Stimulated activated naive CD4-positive, alpha-beta T cell (primary cell): ENCODE measurements around the gene MORN3.
A peak's percentile ranks its signal among the peaks of the same experiment; 100 is the strongest.
"Not testable (repeated sequence)": the region's sequence is repeated elsewhere in the genome, so short reads cannot be mapped to it uniquely, and the experiment has no call there.

Experiments used
- DNase-seq, 6 experiments: peaks; one replicate each; lab custom pipeline; 2025; lab: John Stamatoyannopoulos, UW

The MORN3 gene, protein sequence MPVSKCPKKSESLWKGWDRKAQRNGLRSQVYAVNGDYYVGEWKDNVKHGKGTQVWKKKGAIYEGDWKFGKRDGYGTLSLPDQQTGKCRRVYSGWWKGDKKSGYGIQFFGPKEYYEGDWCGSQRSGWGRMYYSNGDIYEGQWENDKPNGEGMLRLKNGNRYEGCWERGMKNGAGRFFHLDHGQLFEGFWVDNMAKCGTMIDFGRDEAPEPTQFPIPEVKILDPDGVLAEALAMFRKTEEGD

DNA sequence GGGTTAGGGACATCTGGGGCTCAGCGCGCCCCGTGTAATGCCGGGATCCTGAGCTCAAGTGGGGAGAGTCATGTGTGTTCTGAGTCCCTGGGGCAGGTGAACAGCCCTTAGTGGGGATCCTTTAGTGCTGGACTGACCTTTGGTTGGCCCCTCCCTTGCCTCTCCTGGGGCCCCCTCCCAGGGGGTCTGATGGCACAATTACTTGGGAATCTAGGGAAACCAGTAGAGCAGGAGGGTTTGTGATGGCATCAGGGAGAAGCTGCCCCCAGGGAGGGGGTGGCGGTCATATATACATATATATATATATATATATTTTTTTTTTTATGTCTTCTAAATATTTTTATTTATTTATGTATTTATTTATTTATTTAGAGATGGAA lies at the start of gene MORN3:
Gene MORN3 (minus strand): TSS at position 134 of the 380 bp plus-strand sequence. CDS start 171 bp downstream, outside the sequence.
- no peak for DNase-seq

DNA sequence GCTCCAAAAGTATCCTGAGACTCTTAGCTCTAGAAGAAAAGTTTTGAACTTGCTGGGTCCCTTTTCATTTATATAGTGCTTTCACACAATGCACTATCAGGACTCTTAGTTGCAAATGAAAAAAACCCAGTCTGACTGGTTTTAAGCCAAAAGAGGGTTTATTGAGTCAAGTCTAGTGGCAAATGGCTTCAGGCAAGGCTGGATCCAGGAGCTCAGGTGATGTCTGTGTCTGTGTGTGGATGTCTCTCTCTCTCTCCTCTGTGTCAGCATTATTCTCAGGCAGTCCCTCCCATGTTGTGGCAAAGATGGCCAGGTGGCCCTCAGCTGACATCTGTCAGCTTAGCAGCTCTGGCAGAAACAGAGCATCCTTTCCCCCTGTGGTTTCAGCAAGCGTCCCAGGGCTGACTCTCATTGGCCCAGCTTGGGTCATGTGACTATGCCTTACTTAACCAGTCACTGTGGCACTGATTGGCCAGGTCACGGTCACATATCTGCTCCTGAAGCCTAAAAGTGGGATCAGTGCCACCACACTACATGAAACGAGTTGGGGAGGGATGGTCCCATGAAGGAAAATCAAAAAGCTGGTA lies 49.3 kb upstream of the MORN3 start:
- DNase-seq, result no peak

DNA sequence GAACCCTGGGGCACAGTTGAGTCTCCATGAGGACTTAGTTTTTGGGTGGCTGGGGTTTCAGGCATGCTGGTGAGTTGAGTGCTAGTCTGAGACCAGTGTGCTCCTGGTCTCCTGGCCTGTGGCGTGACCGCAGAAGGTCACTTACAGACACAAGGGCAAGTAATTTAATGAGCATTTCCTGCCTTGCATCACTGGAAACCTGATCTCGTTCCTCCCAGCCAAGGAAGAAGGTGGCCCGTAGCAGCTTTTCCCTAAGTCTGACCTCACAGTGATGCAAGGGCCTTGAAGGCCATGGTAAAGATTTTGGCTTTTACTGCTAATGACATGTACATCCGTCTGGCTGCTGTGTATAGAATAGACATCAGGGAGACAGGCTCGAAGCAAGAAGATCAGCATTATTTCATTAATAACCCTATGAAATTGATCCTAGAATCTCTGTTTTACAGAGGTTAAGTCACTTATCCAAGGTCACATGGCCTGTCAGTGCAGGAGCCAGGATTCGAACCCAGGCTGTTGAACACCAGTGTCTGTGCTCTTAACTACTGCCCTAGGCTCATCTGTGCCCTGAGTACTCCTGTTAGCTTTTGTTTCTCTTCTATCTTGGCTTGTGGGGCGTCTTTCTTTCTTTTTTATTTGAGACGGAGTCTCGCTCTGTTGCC lies 47.7 kb upstream of the MORN3 start:
- no peak for DNase-seq

DNA sequence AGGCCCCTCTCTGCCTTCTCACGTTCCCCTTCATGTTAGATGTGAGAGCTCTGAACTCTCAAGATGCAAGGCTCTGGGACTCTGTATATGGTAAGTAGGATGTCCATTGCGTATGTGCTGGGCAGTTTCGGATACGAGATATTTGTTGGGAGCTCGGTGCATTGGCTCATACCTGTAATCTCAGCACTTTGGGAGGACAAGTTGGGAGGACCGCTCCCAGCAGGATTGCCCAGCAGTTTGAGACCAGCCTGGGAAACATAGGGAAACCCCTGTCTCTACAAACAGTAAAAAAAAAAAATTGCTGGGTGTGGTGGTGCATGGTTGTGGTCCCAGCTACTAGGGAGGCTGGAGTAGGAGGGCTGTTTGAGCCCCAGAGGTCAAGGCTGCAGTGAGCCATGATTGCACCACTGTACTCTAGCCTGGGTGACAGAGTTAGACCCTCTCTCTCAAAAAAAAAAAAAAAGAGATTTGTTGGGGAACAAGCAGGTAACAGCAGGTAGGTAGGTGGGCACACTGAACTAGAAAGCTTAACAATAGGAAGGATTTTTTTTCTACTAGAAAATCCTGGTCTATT lies 46.5 kb upstream of the MORN3 start:
- DNase-seq, result no peak

DNA sequence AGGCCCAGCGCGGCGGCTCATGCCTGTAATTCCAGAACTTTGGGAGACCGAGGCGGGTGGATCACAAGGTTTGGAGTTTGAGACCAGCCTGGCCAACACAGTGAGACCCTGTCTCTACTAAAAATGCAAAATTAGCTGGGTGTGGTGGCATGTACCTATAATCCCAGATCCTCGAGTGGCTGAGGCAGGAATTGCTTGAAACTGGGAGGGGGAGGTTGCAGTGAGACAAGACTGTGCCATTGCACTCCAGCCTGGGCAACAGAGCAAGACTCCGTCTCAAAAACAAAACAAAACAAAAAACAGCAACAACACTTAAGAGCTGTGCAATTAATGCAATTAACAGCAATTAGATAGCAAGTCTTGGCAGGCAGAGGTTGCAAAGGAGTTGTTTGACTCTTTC lies 45.6 kb upstream of the MORN3 start:
- DNase-seq, result not testable (repeated sequence)

DNA sequence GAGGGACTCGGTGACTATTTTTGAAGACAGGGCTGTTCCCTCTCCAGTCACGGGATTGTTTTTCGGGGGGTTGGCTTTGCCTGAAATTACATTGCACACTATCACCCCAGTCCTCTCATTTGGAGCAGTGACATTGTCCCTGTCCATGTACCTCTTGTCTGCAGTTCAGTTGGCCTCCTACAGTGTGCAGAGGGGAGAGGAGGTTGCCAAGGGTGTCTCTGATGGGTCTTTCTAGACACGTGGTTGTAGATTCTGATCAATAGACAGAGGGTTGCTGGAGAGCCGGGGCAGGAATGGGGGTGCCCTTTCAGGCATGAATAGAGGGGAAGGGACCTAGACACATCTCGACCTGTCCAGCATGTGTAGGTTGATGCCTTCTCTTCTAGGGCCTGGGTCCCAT lies 44.3 kb upstream of the MORN3 start:
- peak in 1 of 6 experiments; percentile 2 for DNase-seq

DNA sequence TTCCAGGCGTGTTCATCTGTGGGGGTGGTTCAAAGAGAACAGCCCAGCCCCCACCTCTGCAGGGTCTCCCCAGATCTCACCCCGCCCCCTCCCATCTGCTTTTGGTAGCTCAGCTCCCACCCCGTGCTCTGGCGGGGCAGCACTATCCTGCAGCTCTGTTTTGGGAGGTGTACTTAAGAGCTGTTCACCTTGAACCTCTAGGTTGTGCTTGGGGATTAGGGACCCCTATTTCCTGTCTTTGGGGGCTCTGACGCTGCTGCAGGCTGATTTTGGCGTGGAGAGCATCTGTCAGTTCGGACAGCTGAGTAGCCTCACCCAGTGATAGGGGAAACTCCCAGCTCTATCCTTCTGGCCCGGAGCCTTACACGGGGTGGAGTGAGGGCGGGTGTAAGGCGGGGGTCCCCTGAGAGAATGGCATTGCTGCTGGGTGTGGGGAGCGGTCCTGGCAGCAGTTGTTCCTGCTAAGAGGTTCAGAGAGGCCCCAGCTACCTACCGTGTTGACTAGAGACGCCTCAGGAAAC lies 43.9 kb upstream of the MORN3 start:
- DNase-seq, result no peak

DNA sequence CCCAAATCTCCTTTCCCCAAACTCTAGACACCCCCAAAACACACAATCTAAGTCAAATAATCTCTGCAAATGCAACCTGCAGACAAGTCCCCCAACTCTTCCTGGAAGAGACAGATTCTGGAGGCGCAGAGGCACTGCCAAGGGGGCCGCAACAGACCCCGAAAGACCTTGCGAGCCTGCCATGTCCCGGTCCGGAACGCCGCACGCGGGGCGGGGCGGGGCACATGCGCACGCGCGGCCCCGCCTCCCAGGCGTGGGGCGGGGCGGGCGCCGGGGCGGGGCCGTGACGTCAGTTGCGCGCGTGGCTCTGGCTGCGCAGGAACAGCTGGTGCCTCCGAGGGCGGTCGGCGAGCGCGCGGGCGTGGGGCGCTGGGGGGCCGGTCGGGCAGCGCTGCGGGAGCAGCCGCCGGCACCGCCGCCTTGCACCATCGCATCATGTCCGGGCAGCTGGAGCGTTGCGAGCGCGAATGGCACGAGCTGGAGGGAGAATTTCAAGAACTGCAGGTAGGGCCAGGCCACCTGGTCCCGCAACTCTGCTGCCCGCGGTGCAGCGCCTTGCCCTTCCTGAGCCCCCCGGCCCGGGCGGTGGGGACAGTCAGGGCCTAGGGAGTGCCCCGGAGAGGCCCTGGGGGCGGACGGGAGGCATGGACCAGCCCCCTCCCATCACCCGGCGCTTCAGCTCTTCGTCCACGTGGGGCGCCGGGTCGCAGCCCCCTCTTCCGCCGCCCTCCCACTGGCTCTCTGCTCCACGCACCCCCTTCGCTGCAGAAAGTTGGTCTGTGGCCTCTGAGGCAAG lies 43.2 kb upstream of the MORN3 start, which contains the start of gene TMEM120B:
Gene TMEM120B (plus strand): TSS at position 292 of the 796 bp plus-strand sequence. CDS start 144 bp downstream, at position 436.
- peak; percentile 75 to 91 (median 80) for DNase-seq

DNA sequence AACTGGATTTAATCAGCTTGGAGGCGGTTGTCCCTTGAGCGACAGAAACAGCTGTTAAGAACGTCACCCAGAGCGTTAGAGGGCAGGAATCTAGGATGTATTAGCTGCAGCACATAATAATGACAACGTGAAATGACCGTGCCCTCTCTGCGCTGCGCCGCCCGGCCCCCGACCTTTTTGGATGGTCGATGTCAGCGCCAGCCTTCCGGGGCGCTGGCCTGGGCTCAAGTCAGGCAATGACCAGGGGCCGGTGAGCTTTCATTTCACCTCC lies 42.7 kb upstream of the MORN3 start:
- DNase-seq, result peak in 3 of 6 experiments; percentile 34 to 57 (median 50)

DNA sequence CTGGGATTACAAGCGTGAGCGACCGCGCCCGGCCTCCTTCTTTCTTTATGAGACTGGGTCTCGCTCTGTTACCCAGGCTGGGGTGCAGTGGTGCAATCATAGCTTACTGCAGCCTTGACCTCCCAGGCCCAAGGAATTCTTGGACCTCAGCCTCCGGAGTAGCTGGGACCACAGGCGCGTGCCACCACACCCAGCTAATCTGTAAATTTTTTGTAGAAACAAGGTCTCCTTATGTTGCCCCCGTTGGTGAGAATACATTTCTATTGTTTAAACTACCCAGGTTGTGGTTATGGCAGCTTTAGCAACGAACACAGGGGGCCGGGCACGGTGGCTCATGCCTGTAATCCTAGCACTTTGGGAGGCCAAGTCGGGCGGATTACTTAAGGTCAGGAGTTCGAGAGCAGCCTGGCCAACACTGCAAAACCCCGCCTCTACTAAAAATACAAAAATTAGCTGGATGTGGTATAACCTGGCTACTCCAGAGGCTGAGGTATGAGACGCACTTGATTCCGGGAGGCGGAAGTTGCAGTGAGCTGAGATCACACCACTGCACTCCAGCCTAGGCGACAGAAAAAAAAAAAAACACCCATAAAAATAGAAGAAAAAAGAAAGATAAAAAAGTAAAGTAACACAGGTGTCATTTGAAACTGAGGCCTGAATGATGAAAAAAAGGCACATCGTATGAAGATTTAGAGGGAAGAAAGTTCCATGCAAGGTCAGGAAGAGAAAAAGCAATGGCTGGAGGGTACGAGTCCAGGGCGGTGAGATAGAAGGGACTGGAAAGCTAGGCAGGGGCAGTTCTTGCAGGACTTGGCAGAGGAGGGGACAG lies 42.1 kb upstream of the MORN3 start:
- peak in 5 of 6 experiments; percentile 4 to 60 (median 13) for DNase-seq

DNA sequence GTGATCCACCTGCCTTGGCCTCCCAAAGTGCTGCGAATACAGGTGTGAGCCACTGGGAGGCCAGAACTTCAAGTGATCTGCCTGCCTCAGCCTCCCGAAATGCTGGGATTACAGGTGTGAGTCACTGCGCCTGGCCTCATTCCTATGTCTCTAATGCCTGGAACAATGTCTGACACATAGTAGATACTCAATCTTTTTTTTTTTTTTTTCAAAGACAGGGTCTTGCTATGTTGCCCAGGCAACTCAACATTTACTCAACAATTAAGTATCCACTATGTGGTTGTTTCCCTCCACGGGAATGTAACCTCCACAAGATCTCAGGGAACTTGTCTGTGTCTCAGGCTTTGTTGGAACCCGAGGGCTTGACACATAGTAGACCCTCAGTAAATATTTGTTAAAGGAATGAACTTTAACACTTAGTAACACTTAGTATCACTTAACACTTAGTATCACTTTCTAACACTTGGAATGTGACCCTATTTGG lies 40.1 kb upstream of the MORN3 start:
- no peak for DNase-seq

DNA sequence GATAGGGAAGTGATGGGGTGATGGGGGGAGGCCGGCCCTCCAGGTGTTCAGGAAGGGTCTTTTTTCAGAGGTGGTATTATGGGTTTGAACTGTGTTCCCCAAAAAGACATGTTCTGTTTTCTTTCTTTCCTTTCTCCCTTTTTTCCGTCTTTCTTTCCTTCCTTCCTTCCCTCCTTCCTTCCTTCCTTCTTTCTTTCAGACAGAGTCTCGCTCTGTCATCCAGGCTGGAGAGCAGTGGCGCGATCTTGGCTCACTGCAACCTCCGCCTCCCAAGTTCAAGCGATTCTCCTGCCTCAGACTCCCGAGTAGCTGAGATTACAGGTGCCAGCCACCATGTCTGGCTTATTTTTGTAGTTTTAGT lies 39.6 kb upstream of the MORN3 start:
- DNase-seq, result not testable (repeated sequence)

DNA sequence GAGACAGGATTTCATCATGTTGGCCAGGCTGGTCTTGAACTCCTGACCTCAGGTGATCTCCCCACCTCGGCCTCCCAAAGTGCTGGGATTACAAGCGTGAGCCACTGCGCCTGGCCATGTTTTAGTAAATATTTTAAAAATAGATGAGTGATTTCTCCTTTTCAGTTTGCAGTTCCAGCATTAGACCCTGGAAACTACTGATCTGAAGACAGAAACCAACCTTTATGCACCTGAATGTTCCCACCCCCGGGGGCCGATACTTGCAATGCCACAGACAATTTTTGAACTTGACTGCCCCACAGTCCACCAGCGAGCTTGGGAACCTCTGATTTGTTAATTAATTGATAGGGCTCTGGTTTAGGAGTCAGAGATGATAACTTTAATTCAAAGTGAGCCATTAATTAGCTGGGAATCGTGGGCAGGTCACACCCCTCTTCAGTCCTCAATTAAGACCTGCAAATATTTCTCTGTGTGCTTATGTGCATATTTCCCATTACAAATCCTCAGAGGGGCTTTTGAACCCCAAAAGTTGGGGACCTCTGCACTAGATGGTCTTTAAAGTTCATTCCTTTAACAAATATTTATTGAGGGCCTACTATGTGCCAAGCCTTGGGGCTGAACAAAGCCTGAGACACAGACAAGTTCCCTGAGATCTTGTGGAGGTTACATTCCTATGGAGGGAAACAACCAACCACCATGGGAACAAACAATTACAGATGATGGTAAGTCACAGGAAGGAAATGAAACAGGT lies 39.0 kb upstream of the MORN3 start:
- DNase-seq, result no peak

DNA sequence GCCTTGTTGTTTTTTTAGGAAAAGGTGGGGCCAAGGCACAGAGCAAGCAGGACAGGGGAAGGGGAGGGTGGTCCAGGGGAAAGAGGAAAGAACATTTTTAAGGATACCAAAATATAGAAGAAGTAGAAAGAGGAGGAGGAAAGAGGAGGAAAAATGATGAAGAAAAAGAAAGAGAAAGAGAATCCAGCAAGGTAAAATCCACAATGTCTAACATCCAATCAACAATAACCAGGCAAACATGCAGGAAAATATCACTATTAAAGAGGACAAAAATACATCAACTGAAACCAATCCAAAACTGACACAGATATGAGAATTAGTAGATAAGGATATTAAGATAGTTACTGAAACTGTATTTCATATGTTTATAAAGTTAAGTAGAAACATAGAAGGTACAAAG lies 36.1 kb upstream of the MORN3 start:
- no peak for DNase-seq

DNA sequence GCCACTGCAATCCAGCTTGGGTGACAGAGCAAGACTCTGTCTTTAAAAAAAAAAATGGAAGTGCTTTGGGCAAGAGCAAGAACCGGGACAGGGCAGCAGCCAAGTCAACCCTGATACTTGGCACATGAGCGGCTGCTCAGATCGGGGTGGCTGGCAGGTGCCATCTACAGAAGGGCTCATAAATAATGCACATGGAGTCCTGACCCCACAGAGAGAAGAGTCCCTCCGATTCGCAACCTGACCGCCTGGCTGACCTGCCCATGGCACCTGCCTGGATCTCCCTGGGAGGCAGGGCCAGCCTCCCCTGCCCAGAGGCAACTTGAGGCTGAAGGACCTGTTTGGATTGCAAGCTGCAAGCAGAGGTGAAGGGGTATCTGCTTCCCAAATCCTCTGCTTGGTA lies 33.5 kb upstream of the MORN3 start:
- DNase-seq, result no peak

DNA sequence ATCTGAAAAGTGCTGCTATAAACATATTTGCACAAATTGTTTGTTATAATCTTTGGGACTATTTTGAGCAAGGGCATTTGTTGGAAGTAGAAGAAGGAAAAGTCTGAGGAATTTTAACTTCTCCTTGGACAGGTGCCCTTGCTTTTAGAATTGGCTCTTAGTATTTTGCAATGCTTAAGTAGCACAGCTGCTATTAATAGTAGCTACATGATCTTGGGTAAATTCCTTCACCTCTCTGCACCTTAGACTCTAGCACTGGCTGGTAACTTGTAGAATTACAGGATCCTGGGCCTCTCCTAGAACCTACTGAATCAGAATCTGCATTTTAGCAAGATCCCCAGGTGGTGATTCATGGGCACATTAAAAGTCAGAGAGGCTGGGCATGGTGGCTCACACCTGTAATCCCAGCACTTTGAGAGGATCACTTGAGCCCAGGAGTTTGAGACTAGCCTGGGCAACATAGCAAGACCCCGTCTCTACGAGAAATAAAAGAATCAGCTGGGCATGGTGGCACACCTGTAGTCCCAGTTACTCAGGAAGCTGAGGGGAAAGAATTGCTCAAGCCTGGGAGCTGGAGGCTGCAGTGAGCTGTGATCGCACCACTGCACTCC lies 32.3 kb upstream of the MORN3 start:
- no peak for DNase-seq

DNA sequence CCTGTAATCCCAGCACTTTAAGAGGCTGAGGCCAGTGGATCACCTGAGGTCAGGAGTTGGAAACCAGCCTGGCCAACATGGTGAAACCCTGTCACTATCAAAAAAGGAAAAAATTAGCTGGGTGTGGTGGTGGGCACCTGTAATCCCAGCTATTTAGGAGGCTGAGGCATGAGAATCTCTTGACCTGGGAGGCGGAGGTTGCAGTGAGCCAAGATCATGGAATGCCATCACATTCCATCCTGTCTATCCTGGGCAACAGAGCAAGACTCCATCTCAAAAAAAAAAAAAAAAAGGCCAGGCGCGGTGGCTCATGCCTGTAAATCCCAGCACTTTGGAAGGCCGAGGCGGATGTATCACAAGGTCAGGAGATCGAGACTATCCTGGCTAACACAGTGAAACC lies 28.4 kb upstream of the MORN3 start:
- DNase-seq, result not testable (repeated sequence)

DNA sequence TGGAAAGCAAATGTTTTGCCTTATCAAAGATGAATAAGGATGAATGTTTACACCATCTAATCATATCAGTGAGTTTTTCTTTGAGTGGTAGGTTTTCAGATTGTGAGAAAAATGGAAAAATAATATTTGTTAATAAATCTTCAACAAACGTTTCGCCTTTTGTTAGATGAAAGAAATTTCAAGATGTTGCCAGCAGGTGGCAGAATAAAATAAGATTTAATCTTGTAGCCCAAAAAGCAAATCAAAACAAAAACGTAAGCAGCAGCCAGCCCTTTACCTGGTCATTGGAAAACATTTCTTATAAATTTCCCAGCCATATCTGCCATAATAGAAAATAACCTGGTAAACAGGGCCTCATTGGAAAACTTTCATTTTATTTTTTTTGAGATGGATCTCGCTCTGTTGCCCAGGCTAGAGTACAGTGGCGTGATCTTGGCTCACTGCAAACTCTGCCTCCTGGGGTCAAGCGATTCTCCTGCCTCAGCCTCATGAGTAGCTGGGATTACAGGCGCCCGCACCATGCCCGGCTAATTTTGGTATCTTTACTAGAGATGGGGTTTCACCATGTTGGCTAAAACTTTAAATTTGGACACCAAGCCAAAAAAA lies 27.7 kb upstream of the MORN3 start:
- DNase-seq, result peak in 4 of 6 experiments; percentile 5 to 72 (median 42)

DNA sequence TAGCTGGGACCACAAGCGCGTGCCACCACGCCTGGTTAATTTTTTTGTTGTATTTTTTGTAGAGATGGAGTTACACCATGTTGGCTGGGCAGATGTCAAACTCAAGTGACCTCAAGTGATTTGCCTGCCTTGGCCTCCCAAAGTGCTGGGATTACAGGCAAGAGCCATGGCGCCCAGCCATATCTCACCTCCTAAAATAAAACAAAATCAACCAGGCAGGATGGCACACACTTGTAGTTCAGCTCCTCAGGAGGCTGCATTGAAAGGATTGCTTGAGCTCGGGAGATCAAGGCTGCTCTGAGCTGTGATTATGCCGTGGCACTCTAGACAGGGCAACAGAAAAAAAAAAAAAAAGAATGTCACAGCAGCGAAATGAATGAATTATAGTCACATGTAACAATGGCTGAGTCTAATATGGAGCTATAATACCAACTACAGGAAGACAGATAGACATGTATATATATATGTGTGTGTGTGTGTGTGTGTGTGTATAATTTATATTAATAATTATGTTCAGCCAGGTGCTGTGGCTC lies 23.8 kb upstream of the MORN3 start:
- no peak for DNase-seq
